ENCODE data around the gene METTL16.
"Not testable (repeated sequence)": the region's sequence is repeated elsewhere in the genome, so short reads cannot be mapped to it uniquely, and the experiment has no call there.

The METTL16 gene, protein sequence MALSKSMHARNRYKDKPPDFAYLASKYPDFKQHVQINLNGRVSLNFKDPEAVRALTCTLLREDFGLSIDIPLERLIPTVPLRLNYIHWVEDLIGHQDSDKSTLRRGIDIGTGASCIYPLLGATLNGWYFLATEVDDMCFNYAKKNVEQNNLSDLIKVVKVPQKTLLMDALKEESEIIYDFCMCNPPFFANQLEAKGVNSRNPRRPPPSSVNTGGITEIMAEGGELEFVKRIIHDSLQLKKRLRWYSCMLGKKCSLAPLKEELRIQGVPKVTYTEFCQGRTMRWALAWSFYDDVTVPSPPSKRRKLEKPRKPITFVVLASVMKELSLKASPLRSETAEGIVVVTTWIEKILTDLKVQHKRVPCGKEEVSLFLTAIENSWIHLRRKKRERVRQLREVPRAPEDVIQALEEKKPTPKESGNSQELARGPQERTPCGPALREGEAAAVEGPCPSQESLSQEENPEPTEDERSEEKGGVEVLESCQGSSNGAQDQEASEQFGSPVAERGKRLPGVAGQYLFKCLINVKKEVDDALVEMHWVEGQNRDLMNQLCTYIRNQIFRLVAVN
- total RNA-seq = 55.7 to 74.0 (median 65.7) reads per million in 4 donors

DNA sequence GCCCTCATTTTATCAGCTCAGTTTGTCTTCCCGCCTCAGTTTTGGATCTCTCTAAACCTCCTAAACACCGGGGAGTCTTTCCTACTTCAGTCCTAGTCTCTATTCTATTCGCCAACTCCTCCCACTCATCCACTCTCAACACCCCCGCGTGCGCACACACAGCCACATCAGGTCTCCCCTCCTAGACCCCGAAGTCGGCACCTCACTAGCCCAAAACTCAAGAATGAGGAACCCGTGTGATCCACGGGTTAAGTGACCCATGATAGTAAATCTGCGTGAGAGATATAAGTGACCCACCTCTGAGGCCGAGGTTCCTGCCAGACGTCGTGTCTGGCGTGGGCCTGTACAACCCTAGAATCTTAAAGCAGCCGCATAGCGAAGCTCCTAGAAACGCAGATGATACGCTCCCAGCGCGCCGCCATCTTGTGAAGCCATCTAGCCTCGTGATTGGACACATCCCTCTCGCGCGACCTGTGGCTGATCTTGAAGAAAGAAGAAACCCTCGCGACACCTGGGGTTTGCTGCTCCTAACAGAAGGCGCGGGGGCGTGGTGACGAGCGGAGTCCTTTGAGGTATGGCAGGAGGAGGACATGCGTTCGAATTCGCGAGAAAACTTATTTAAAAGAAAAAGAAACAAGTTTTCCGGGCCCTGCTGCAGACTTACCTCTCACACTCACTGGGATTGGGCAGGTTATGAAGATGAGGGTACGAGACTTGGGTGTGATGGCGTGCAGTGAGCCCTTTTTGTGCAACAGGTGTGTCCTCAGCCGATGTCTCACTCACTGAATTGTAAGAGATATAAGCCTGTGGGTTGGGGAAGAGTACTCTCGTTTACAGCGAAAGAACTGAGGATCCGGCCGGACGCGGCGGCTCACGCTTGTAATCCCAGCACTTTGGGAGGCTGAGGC is at the start of gene METTL16:
Gene METTL16, minus strand, starts transcription at position 427 of the 908 bp plus-strand sequence. CDS start 9,557 bp downstream, outside the sequence.
- DNase-seq = peak; percentile 89 to 98 (median 96)

DNA sequence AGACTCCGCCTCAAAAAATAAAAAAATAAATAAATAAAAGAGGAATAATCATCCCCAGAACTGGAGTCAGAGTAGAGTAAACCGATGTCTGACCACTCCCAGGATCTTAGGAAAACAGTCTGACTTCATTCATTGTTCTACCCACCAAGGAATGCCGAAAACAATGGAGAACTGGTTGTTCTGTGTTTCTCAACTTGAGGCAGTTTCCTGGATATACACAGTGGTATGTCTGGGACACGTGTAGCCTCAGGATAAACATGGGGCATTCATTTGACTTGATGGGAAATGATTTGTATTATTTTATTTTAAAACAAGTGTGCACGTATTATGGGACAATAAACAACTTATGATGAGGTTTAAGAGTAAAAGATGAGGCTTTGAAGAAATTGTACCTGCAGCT is 49.0 kb upstream of the METTL16 start:
- DNase-seq = no peak

DNA sequence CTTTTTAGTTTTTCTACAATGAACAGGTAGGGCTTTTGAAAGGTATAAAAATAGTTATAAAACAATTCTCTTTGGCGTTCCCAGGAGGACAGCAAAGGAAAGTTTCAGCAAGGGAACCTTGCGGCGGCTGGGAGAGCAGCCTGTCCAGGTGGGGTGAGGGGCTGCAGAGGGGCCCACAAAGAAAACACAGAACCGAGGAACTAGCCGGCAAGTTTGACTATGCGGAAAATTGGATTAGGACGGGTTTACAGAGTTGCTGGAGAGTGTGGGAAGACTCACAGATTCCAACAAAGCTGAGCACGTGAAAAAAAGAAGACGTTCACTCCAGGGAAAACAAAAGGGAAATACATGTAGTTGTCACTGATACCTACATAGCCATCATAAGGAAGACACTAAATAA is 40.2 kb upstream of the METTL16 start:
- no peak for DNase-seq

DNA sequence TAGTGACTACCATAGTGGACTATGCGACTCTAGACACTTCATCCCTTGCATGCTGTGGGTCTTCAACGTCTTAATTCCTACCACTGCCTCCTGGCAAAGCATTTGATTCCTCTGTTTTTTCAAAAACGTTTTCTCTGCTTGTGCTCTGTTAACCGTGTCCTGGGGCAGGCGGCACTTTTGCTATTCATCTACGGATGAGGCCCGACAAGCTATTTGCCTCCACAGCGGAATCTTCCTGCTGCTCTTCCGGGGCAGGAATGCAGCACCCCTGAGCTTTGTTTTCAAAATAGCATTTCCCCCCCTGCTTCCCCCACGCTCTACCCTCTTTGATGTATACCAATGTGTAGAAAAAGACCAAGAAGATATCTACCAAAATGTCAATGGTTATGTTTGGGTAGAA is 39.8 kb upstream of the METTL16 start:
- DNase-seq = no peak

DNA sequence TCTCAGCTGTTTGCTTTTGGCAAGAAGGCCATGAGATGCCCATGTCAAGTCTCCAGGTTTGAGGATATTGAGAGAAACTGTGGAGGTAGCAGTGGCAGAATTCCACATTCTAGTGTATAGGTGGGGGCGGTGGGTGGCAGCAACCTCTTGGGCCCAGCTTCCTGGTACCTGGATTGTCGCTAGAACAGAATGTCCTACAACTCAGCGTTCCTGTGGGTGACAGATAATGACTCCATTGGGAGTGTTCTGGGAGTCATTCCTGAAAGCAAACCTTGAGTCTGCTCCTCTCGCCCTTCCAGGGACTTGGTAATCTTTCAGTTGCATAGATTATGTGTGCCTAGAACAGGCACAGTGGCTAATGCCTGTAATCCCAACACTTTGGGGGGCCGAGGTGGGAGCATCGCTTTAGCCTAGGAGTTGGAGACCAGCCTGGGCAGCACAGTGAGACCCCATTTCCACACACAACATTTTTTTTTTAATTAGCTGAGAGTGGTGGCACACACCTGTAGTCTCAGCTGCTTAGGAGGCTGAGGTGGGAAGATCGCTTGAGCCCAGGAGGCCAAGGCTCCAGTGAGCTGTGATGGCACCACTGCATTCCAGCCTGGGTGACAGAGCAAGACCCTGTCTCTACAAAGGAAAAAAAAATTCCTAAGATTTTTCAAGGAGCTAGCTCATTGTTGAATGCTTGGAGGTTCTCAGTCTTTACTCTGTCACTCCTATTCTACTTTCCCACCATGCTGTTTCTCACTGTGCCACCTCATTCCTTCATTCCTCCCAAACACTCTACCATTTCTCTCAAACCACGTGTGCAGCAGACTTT is 37.9 kb upstream of the METTL16 start:
- DNase-seq = no peak

DNA sequence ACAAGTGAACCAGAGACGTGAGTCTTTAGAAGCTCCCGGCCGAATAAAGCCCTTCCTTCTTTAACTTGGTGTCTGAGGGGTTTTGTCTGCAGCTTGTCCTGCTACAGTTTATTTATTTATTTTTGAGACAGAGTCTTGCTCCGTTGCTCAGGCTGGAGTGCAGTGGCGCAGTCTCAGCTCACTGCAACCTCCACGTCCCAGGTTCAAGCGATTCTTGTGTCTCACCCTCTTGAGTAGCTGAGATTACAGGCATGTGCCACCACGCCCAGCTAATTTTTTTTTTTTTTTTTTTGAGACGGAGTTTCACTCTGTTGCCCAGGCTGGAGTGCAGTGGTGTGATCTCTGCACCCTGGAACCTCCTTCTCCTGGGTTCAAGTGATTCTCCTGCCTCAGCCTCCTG is 36.3 kb upstream of the METTL16 start:
- not testable (repeated sequence) for DNase-seq

DNA sequence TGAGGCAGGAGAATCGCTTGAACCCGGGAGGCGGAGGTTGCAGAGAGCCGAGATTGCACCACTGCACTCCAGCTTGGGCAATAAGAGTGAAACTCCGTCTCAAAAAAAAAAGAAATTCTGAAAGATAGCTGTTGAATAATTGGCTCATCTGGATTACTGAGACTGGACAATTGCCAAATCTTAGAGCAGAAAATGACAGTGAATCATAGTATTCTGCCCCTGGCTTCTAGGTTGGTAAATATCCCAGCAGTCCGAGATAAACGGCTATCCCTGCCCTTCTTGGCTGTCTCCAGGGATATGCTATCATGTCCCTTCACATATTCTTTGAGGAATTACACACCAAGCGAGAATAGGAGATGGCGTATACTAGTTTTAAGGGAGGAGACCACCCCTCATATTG is 35.5 kb upstream of the METTL16 start:
- DNase-seq = no peak

DNA sequence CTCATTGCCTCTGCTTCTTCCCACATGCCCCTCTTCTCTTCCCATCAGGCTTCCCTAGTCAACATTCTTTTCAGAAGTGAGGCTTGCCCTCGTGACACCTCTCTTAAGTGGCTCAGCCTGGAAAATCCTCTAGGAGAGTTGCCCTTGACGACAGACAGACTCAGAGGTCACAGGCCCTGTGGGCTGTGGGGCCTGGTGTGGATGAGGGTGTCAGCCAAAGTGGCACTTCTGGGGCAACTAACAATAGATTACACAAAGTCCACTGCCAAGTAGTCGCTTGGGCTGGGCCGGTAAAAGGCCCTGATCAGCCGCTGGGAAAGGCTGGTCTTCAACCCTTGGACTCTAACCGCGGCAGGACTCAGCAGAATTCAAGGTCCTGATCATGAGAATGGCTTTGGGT is 33.7 kb upstream of the METTL16 start:
- no peak for DNase-seq

DNA sequence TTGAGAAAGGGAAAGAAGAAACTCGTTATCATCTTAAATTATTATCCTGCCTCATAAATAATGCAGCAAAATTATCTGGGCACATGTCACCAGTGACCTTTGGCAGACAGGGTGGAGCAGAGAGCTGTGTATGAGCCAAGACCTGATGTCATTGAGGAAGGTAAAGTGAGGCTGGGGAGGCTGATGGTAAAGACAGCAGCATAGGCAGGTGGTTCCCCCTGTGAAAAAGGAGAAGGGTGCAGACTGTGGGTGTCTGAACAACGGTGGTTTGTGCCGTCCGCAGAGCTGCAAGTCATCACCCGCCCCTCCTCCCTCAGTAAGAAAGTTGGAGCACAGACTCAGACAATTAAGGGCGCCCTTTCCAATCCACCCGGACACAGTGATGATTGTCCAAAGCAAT is 30.8 kb upstream of the METTL16 start:
- DNase-seq = no peak

DNA sequence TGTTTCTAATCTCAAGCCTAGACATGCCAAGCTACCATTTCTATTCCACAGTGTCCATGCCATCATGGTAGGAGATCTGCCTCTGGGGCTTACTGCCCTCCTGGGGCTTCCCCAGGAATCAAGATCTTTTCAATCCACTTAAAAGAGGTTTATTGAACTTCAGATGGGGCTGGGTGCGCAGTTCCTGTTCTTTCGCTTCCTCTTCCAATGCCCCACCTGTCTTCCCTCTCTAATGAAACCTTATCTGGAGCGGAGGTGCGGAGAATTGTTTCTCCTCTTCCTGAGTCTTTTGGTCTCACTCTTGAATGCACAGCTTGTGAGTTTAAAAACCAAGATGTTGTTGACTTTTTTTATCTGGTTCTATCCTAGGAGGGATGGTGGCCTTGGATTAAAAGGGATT is 30.4 kb upstream of the METTL16 start:
- DNase-seq = no peak

DNA sequence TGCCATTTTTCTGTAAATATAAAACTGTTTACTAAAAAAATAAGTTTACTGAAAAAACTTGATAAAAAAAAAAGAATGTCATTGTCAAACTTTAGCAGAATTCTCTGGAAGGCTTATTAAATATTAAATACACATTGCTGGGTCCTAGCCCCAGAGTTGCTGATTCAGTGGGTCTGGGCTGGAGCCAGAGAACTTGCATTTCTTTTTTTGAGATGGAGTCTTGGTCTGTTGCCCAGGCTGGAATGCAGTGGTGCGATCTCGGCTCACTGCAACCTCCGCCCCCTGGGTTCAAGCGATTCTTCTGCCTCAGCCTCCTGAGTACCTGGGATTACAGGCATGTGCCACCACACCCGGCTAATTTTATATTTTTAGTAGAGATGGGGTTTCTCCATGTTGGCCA is 25.9 kb upstream of the METTL16 start:
- not testable (repeated sequence) for DNase-seq

DNA sequence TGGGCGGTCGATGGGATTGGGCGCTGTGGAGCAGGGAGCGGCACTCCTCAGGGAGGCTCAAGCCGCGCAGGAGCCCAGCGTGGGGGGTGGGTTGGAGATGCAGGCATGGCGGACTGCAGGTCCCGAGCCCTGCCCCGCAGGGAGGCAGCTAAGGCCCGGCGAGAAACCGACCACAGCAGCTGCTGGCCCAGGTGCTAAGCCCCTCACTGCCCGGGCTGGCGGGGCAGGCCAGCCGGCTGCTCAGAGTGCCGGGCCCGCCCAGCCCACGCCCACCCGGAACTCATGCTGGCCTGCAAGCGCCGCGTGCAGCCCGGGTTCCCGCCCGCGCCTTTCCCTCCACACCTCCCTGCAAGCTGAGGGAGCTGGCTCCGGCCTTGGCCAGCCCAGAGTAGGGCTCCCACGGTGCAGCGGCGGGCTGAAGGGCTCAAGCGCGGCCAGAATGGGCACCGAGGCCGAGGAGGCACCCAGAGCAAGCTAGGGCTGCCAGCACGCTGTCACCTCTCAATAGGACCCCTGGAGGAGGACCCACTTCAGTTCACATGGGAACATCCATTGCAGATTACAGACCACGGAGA is 20.5 kb upstream of the METTL16 start:
- DNase-seq = no peak

DNA sequence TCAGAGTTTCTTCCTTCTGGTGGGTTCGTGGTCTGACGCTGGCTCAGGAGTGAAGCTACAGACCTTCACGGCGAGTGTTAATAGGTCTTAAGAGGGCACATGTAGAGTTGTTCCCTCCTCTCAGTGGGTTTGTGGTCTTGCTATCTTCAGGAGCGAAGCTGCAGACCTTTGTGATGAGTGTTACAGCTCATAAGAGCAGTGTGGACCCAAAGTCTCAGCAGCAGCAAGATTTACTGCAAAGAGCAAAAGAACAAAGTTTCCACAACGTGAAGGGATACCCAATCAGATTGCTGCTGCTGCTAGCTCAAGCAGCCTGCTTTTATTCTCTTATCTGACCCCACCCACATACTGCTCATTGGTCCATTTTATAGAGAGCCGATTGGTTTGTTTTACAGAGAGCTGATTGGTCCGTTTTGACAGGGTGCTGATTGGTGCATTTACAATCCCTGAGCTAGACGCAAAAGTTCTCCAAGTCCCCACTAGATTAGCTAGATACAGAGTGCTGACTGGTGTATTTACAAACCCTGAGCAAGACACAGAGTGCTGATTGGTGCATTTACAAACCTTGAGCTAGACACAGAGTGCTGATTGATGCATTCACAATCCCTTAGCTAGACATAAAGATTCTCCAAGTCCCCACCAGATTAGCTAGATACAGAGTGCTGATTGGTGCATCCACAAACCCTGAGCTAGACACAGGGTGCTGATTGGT is 19.7 kb upstream of the METTL16 start:
- DNase-seq = peak in 1 of 5 donors; percentile 8

DNA sequence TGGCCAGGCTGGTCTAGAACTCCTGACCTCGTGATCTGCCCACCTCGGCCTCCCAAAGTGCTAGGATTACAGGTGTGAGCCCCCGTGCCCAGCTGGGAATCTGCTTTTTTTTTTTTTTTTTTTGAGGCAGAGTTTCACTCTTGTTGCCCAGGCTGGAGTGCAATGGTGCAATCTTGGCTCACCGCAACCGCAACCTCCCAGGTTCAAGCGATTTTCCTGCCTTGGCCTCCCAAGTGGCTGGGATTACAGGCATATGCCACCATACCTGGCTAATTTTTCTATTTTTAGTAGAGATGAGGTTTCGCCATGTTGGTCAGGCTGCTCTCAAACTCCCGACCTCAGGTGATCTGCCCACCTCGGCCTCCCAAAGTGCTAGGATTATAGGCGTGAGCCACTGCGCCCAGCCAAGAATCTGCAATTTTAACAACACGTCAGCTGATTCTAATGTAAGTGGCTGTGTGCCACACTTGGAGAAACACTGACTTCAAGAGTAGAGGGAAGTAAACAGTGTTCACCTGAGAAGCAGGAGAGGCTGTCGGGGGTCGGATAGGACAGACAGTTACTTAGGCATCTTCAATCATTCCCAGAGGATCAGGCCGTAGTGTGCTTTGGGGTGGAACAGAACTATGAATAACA is 10.2 kb upstream of the METTL16 start:
- not testable (repeated sequence) for DNase-seq

DNA sequence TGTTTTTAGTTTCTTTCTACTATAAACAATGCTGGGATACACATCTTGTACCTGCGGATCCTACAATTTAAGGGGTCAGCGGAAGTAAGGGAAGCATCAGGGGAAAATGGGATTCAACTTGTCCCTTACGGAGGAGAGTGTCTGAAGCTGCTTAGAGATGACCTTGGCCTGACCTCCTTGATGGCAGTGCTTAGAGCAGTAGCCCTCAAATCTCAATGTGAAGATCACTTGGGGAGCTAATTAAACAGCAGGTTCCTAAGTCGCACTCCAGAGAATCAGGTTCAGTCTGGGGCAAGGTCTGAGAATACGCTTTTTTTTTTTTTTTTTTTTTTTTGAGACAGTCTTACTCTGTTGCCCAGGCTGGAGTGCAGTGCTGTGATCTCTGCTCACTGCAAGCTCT is 9.6 kb upstream of the METTL16 start:
- DNase-seq = no peak

DNA sequence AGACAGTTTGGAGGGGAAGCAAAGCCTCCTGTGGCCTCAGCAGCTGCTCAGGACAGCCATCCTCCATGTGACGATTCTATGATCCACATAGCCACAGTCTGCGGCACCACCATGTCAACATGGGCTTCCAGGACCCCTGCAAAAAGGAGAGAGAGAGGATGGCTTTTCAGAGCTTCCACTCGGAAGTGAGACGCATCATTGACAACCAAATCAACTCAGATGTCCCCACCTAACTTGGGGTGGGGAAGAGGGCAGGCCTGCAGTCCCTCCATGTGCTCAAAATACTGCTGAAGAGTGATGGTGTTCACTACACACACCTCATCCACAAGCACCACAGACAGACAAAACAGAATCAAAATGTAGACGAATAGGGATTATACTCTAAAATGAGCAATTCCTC is 5.9 kb upstream of the METTL16 start:
- DNase-seq = no peak

DNA sequence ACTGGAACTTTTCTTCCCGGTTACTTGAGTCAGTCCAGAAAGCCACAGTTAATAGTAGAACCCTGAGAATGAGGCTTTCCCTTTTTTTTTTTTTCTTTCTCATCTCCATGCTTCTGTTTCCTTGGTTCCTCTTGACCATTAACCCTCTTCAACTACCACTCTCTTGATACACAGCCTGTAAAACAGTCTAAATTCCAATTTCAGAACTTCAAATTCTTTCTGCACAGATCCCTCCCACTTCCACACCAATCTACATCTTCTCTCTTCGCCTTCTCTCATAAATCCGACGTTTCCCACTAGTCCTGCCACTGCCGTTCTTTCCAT is 588 bp downstream of the METTL16 start:
- DNase-seq = no peak

DNA sequence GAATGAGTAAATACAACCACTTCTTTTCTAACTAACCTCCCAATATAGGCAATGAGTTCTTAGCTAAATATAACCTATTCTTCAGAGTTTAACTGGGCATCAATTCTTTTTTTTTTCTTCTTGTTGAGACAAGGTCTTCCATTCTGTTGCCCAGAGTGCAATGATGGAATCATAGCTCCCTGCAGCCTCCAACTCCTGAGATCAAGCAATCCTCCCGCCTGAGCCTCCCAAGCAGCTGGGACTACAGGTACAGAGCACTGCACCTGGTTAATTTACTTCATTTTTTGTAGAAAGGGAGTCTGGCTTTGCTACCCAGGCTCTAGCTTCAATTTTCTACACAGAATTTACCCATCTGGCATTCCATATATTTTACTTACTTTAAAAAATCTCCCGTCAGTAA is 1.1 kb downstream of the METTL16 start:
- DNase-seq = no peak

DNA sequence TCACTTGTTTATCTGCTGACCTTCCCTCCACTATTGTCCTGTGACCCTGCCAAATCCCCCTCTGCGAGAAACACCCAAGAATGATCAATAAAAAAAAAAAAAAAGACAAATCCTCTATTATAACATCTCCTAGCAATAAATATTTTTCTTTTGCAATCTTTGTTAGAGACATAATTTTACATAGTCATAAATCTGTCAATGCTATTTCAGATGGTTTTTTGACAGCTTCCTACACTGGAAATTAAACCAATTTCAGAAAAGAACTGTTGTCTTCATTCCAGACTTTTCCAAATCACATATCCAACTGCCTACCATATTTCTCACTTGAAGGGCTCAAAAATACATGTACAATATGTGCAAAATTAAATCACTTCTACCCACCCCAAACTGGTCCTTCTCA is 3.7 kb downstream of the METTL16 start:
- DNase-seq = no peak

DNA sequence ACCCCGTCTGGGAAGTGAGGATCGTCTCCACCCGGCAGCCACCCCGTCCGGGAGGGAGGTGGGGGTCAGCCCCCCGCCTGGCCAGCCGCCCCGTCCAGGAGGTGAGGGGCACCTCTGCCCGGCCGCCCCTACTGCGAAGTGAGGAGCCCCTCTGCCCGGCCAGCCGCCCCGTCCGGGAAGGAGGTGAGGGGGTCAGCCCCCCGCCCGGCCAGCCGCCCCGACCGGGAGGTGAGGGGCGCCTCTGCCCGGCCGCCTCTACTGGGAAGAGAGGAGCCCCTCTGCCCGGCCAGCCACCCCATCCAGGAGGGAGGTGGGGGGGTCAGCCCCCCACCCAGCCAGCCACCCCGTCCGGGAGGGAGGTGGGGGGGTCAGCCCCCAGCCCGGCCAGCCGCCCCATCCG is 4.7 kb downstream of the METTL16 start:
- DNase-seq = not testable (repeated sequence)

DNA sequence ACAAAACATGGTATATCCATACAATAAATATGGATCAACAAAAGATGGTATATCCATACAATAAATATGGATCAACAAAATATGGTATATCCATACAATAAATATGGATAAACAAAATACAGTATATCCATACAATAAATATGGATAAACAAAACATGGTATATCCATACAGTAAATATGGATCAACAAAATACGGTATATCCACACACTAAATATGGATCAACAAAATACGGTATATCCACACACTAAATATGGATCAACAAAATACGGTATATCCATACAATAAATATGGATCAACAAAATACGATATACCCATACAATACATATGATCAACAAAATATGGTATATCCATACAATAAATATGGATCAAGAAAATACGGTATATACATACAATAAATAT is 8.1 kb downstream of the METTL16 start:
- no peak for DNase-seq
